Activated CD4-positive, alpha-beta memory T cell treated with anti-CD3 and anti-CD28 coated beads for 36 hours (primary cell): Measurements from ENCODE around the gene C4orf33. TPM values are rescaled to one million over a fixed set of nuclear protein-coding genes. Genes with fewer than 3 reads are reported as not detected.
"Not testable (repeated sequence)": the region's sequence is repeated elsewhere in the genome, so short reads cannot be mapped to it uniquely, and the experiment has no call there.

ENCODE experiments used
- CTCF ChIA-PET: fragments of 350-600 bp; sonication (Branson Sonifier 250); formaldehyde crosslinking; loops from one replicate; lab custom pipeline; 2021; ENCODE audit warnings: antibody characterized with exemption, inconsistent platforms; lab: Charles Lee
- POLR2A ChIA-PET: fragments of 350-600 bp; sonication (Branson Sonifier 250); formaldehyde crosslinking; loops from one replicate; lab custom pipeline; 2021; ENCODE audit warnings: antibody characterized with exemption; lab: Charles Lee
- DNase-seq: peaks from one replicate; pipeline ENCODE4 v3.0.0-alpha.2; 2020
- H3K27ac Mint-ChIP-seq: one replicate; pipeline ENCODE4 v1.8.0; 2021; ENCODE audit warnings: mixed read lengths
- H3K27me3 Mint-ChIP-seq: one replicate; pipeline ENCODE4 v1.8.0; 2021; ENCODE audit warnings: mixed read lengths
- H3K36me3 Mint-ChIP-seq: one replicate; pipeline ENCODE4 v1.8.0; 2021; ENCODE audit warnings: mixed read lengths
- H3K4me1 Mint-ChIP-seq: one replicate; pipeline ENCODE4 v1.8.0; 2021; ENCODE audit warnings: low read depth, mixed read lengths
- H3K4me3 Mint-ChIP-seq: one replicate; pipeline ENCODE4 v1.8.0; 2021; ENCODE audit warnings: mild to moderate bottlenecking, mixed read lengths
- H3K9me3 Mint-ChIP-seq: one replicate; pipeline ENCODE4 v1.8.0; 2021; ENCODE audit warnings: mixed read lengths
- intact Hi-C: fragments of 100-400 bp; cut with micrococcal nuclease; formaldehyde crosslinking; loops from one replicate; pipeline ENCODE4 v1.15.1; 2023
- total RNA-seq, 2 experiments: library from RNA; stranded (reverse); gene quantifications; one replicate each; pipeline ENCODE4 v1.2.3, GENCODE V29; 2021

Gene C4orf33
- total RNA-seq: 10 to 100 TPM; 17.1 to 17.6 TPM

- ChIA-PET CTCF (interaction anchor here (1.0 kb wide), 1 partner anchor 283 kb away, joined by 4 read pairs; no protein-coding TSS in a partner anchor), POLR2A (interaction anchor here (1.8 kb wide), 1 partner anchor 284 kb away, joined by 5 read pairs; no protein-coding TSS in a partner anchor)
- H3K27me3 Mint-ChIP-seq: no peaks in the 10 kb centered on the region
- H3K9me3 Mint-ChIP-seq: no peaks in the 10 kb centered on the region
- peak within 1 kb of the TSS; percentile 90 for H3K27ac Mint-ChIP-seq
- DNase-seq: peak; percentile 87
- no peaks in the 10 kb centered on the region for H3K36me3 Mint-ChIP-seq
- intact Hi-C loops: loop anchor here (10.0 kb wide), 1 partner anchor 1131 kb away; the partner anchor contains the start of genes ABHD18 and MFSD8
- H3K4me1 Mint-ChIP-seq: peaks cover 20% of the 10 kb centered on the region
- H3K4me3 Mint-ChIP-seq: peak within 1 kb of the TSS; percentile 87
Observed at GRCh38 chr4:129095811-129096454, at the start of gene C4orf33. C4orf33 (plus strand) TSS chr4:129096152; CDS start chr4:129102611, 6,459 bp downstream.

- ChIA-PET CTCF (no interaction called here), POLR2A (no interaction called here)
- H3K27ac Mint-ChIP-seq: no peak overlapping the region
- H3K4me3 Mint-ChIP-seq: no peak overlapping the region
- DNase-seq: no peak
- no peaks in the 10 kb centered on the region for H3K4me1 Mint-ChIP-seq
- peaks cover 56% of the 10 kb centered on the region for H3K36me3 Mint-ChIP-seq
- H3K9me3 Mint-ChIP-seq: peaks cover 85% of the 10 kb centered on the region
- H3K27me3 Mint-ChIP-seq: no peaks in the 10 kb centered on the region
- intact Hi-C loops: no loop called here
Observed at GRCh38 chr4:129059028-129059427, 36.9 kb upstream of the C4orf33 start.

GRCh38 chr4:129062580-129062979, 33.4 kb upstream of the C4orf33 start:
- no peak overlapping the region for H3K4me3 Mint-ChIP-seq
- no peaks in the 10 kb centered on the region for H3K27me3 Mint-ChIP-seq
- peaks cover 61% of the 10 kb centered on the region for H3K9me3 Mint-ChIP-seq
- ChIA-PET CTCF (interaction anchor here (0.6 kb wide), 1 partner anchor 181 kb away, joined by 3 read pairs; no protein-coding TSS in a partner anchor), POLR2A (no interaction called here)
- no peak overlapping the region for H3K27ac Mint-ChIP-seq
- intact Hi-C loops: no loop called here
- no peak for DNase-seq
- H3K4me1 Mint-ChIP-seq: no peaks in the 10 kb centered on the region
- peaks cover 54% of the 10 kb centered on the region for H3K36me3 Mint-ChIP-seq

GRCh38 chr4:129063640-129064039, 32.3 kb upstream of the C4orf33 start:
- DNase-seq: no peak
- no peak overlapping the region for H3K27ac Mint-ChIP-seq
- POLR2A ChIA-PET: no interaction called here
- H3K4me1 Mint-ChIP-seq: no peaks in the 10 kb centered on the region
- peaks cover 62% of the 10 kb centered on the region for H3K36me3 Mint-ChIP-seq
- intact Hi-C loops: no loop called here
- H3K27me3 Mint-ChIP-seq: no peaks in the 10 kb centered on the region
- peaks cover 66% of the 10 kb centered on the region for H3K9me3 Mint-ChIP-seq
- no peak overlapping the region for H3K4me3 Mint-ChIP-seq
- CTCF ChIA-PET: interaction anchor here (0.6 kb wide), 1 partner anchor 55 kb away, joined by 3 read pairs; no protein-coding TSS in a partner anchor

GRCh38 chr4:129064717-129065116, 31.2 kb upstream of the C4orf33 start:
- ChIA-PET POLR2A (no interaction called here), CTCF (no interaction called here)
- Mint-ChIP-seq H3K27ac (no peak overlapping the region), H3K9me3 (peaks cover 68% of the 10 kb centered on the region), H3K4me1 (no peaks in the 10 kb centered on the region), H3K4me3 (no peak overlapping the region), H3K36me3 (peaks cover 63% of the 10 kb centered on the region), H3K27me3 (no peaks in the 10 kb centered on the region)
- DNase-seq: no peak
- intact Hi-C loops: no loop called here

- H3K4me3 Mint-ChIP-seq, intact Hi-C loops, CTCF ChIA-PET, H3K27me3 Mint-ChIP-seq, DNase-seq, POLR2A ChIA-PET, H3K4me1 Mint-ChIP-seq, H3K27ac Mint-ChIP-seq: not testable (repeated sequence)
- Mint-ChIP-seq H3K36me3 (peaks cover 46% of the 10 kb centered on the region), H3K9me3 (peaks cover 53% of the 10 kb centered on the region)
Observed at GRCh38 chr4:129069537-129069936, 26.4 kb upstream of the C4orf33 start.

GRCh38 chr4:129077326-129077725, 18.6 kb upstream of the C4orf33 start:
- H3K4me3 Mint-ChIP-seq: no peak overlapping the region
- no peaks in the 10 kb centered on the region for H3K27me3 Mint-ChIP-seq
- no peak for DNase-seq
- H3K4me1 Mint-ChIP-seq: no peaks in the 10 kb centered on the region
- H3K36me3 Mint-ChIP-seq: peaks cover 67% of the 10 kb centered on the region
- H3K27ac Mint-ChIP-seq: no peak overlapping the region
- intact Hi-C loops: no loop called here
- CTCF ChIA-PET: no interaction called here
- H3K9me3 Mint-ChIP-seq: peaks cover 16% of the 10 kb centered on the region
- POLR2A ChIA-PET: no interaction called here

- Mint-ChIP-seq H3K9me3 (peaks cover 7% of the 10 kb centered on the region), H3K27ac (no peak overlapping the region), H3K36me3 (peaks cover 50% of the 10 kb centered on the region), H3K27me3 (no peaks in the 10 kb centered on the region), H3K4me1 (peaks cover 7% of the 10 kb centered on the region), H3K4me3 (no peak overlapping the region)
- POLR2A ChIA-PET: no interaction called here
- CTCF ChIA-PET: no interaction called here
- no peak for DNase-seq
- intact Hi-C loops: no loop called here
Observed at GRCh38 chr4:129080129-129080528, 15.8 kb upstream of the C4orf33 start.

- H3K4me1 Mint-ChIP-seq: peaks cover 13% of the 10 kb centered on the region
- ChIA-PET POLR2A (no interaction called here), CTCF (no interaction called here)
- intact Hi-C loops: no loop called here
- peaks cover 45% of the 10 kb centered on the region for H3K36me3 Mint-ChIP-seq
- peaks cover 12% of the 10 kb centered on the region for H3K9me3 Mint-ChIP-seq
- H3K4me3 Mint-ChIP-seq: no peak overlapping the region
- no peak overlapping the region for H3K27ac Mint-ChIP-seq
- DNase-seq: no peak
- H3K27me3 Mint-ChIP-seq: no peaks in the 10 kb centered on the region
Observed at GRCh38 chr4:129082302-129082701, 13.7 kb upstream of the C4orf33 start.

- peaks cover 6% of the 10 kb centered on the region for H3K9me3 Mint-ChIP-seq
- H3K4me1 Mint-ChIP-seq: peaks cover 28% of the 10 kb centered on the region
- CTCF ChIA-PET: no interaction called here
- H3K27ac Mint-ChIP-seq: no peak overlapping the region
- no peak for DNase-seq
- no peak overlapping the region for H3K4me3 Mint-ChIP-seq
- H3K27me3 Mint-ChIP-seq: no peaks in the 10 kb centered on the region
- intact Hi-C loops: no loop called here
- POLR2A ChIA-PET: no interaction called here
- peaks cover 26% of the 10 kb centered on the region for H3K36me3 Mint-ChIP-seq
Observed at GRCh38 chr4:129085472-129085871, 10.5 kb upstream of the C4orf33 start.

GRCh38 chr4:129087516-129087915, 8.4 kb upstream of the C4orf33 start:
- ChIA-PET CTCF (interaction anchor here (0.7 kb wide), 1 partner anchor 43 kb away, joined by 3 read pairs; no protein-coding TSS in a partner anchor), POLR2A (no interaction called here)
- no peak overlapping the region for H3K27ac Mint-ChIP-seq
- DNase-seq: no peak
- H3K9me3 Mint-ChIP-seq: peaks cover 5% of the 10 kb centered on the region
- intact Hi-C loops: no loop called here
- peaks cover 28% of the 10 kb centered on the region for H3K4me1 Mint-ChIP-seq
- H3K36me3 Mint-ChIP-seq: peaks cover 9% of the 10 kb centered on the region
- H3K4me3 Mint-ChIP-seq: no peak overlapping the region
- H3K27me3 Mint-ChIP-seq: no peaks in the 10 kb centered on the region

GRCh38 chr4:129092631-129093190, 3.2 kb upstream of the C4orf33 start:
- intact Hi-C loops: loop anchor here (1.0 to 10.0 kb wide), 9 partner anchors 46 to 1212 kb away; partner anchors contain the start of genes ABHD18, LARP1B, MFSD8 and PLK4
- DNase-seq: no peak
- Mint-ChIP-seq H3K4me3 (no peak overlapping the region), H3K27ac (no peak overlapping the region), H3K36me3 (no peaks in the 10 kb centered on the region), H3K4me1 (peaks cover 35% of the 10 kb centered on the region), H3K9me3 (no peaks in the 10 kb centered on the region), H3K27me3 (no peaks in the 10 kb centered on the region)
- POLR2A ChIA-PET: interaction anchor here (0.6 to 2.3 kb wide), 3 partner anchors 267 to 392 kb away, joined by 3 to 17 read pairs (median 4); no protein-coding TSS in a partner anchor
- CTCF ChIA-PET: interaction anchor here (0.5 to 1.4 kb wide), 2 partner anchors 50 to 280 kb away, joined by 4 read pairs; no protein-coding TSS in a partner anchor
